DOHH2 (cell line): ENCODE measurements around the gene BABAM2.
A peak's percentile ranks its signal among the peaks of the same experiment; 100 is the strongest.

Source experiments
- H3F3A ChIP-seq: fragments of 200-600 bp; sonication (generic), shearing (Covaris generic); 2 replicates; pipeline ENCODE4 v1.6.0; 2016; ENCODE audit warnings: antibody characterized with exemption, mild to moderate bottlenecking; ENCODE audit not compliant: control insufficient read depth, insufficient read depth
- H3K27ac ChIP-seq: fragments of 200-600 bp; sonication (generic); 2 replicates; pipeline ENCODE4 v1.5.1; 2014; ENCODE audit warnings: low read depth, mild to moderate bottlenecking, low read length, moderate library complexity
- H3K27me3 ChIP-seq: fragments of 200-600 bp; sonication (generic); 2 replicates; pipeline ENCODE4 v1.6.1; 2014; ENCODE audit warnings: mild to moderate bottlenecking, low read length, mixed read lengths; ENCODE audit not compliant: control insufficient read depth
- H3K36me3 ChIP-seq: fragments of 200-600 bp; sonication (generic); 2 replicates; pipeline ENCODE4 v1.6.1; 2014; ENCODE audit warnings: mild to moderate bottlenecking, low read length, moderate library complexity, mixed read lengths; ENCODE audit not compliant: control insufficient read depth
- H3K4me1 ChIP-seq: fragments of 200-600 bp; sonication (generic); 2 replicates; pipeline ENCODE4 v1.6.1; 2014; ENCODE audit warnings: mild to moderate bottlenecking, low read length, mixed read lengths; ENCODE audit not compliant: control insufficient read depth
- H3K4me2 ChIP-seq: fragments of 200-600 bp; sonication (generic); 2 replicates; pipeline ENCODE4 v1.6.0; 2014; ENCODE audit warnings: mild to moderate bottlenecking, low read length, moderate library complexity
- H3K4me3 ChIP-seq: fragments of 200-600 bp; sonication (generic); 2 replicates; pipeline ENCODE4 v1.5.1; 2014; ENCODE audit warnings: mild to moderate bottlenecking, low read length, mixed read lengths
- H3K79me2 ChIP-seq: fragments of 200-600 bp; sonication (generic); 2 replicates; pipeline ENCODE4 v1.6.1; 2014; ENCODE audit warnings: mild to moderate bottlenecking, low read length, mixed read lengths; ENCODE audit not compliant: control insufficient read depth
- H3K9me2 ChIP-seq: fragments of 200-600 bp; sonication (generic); replicated peaks from 2 replicates; pipeline ENCODE4 v1.6.1; 2014; ENCODE audit warnings: mild to moderate bottlenecking, low read length, mixed read lengths; ENCODE audit not compliant: control insufficient read depth
- H3K9me3 ChIP-seq: fragments of 200-600 bp; sonication (generic); 2 replicates; pipeline ENCODE4 v1.6.1; 2014; ENCODE audit warnings: antibody characterized with exemption, low read length, mixed read lengths; ENCODE audit not compliant: control insufficient read depth, insufficient read depth
- H4K20me1 ChIP-seq: fragments of 200-600 bp; sonication (generic); 2 replicates; pipeline ENCODE4 v1.6.0; 2014; ENCODE audit warnings: low read depth, mild to moderate bottlenecking, antibody characterized with exemption, low read length, moderate library complexity; ENCODE audit not compliant: control insufficient read depth, insufficient read depth
- EZH2phosphoT487 ChIP-seq: fragments of 200-600 bp; sonication (generic); IDR thresholded peaks from 2 replicates; pipeline ENCODE4 v1.6.1; 2017; ENCODE audit warnings: borderline replicate concordance, mild to moderate bottlenecking, antibody characterized with exemption, low read length, moderate library complexity, mixed read lengths
- TF ChIP-seq, protein P1 (sequence below): fragments of 200-600 bp; sonication (generic); IDR thresholded peaks from one replicate; pipeline ENCODE4 v1.5.1; 2014; ENCODE audit warnings: antibody characterized with exemption, mild to moderate bottlenecking, low read depth, low read length; ENCODE audit not compliant: poor library complexity, severe bottlenecking

Gene BABAM2

DNA sequence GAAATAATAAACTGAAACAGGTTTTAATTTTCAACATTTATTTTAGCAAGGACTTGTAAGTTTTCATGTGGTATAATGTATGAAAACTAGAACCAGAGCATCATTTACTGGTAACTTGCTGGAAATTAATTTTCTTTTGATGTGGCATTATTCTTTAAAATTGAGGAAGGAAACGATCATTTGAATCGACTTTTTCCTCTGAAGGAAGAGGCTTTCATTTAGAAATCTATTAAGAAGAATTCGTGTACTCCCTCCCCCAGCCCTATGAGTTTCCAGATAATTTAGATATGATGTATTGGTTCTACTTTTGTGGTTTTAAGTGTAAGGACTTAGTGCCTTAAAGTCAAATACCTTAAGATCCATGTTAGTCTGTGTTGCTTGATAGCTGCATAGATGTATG, 2.5 kb downstream of the BABAM2 start:
- H3K27ac ChIP-seq: no peak overlapping the region
- no peaks in the 10 kb centered on the region for H3K9me2 ChIP-seq
- H3K27me3 ChIP-seq: no peaks in the 10 kb centered on the region
- no peaks in the 10 kb centered on the region for H3K9me3 ChIP-seq
- peaks cover 33% of the 10 kb centered on the region for H3K36me3 ChIP-seq
- H3K4me2 ChIP-seq: peak overlapping the region; percentile 81
- no peak overlapping the region; the same call in 1 of the 2 replicates for H3K4me3 ChIP-seq
- H3K79me2 ChIP-seq: peaks cover 29% of the 10 kb centered on the region
- no peaks in the 10 kb centered on the region for H4K20me1 ChIP-seq
- peaks cover 57% of the 10 kb centered on the region for H3K4me1 ChIP-seq
- H3F3A ChIP-seq: peaks cover 5% of the 10 kb centered on the region; the same call in 1 of the 2 replicates
- TF ChIP-seq, protein P1, sequence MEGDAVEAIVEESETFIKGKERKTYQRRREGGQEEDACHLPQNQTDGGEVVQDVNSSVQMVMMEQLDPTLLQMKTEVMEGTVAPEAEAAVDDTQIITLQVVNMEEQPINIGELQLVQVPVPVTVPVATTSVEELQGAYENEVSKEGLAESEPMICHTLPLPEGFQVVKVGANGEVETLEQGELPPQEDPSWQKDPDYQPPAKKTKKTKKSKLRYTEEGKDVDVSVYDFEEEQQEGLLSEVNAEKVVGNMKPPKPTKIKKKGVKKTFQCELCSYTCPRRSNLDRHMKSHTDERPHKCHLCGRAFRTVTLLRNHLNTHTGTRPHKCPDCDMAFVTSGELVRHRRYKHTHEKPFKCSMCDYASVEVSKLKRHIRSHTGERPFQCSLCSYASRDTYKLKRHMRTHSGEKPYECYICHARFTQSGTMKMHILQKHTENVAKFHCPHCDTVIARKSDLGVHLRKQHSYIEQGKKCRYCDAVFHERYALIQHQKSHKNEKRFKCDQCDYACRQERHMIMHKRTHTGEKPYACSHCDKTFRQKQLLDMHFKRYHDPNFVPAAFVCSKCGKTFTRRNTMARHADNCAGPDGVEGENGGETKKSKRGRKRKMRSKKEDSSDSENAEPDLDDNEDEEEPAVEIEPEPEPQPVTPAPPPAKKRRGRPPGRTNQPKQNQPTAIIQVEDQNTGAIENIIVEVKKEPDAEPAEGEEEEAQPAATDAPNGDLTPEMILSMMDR: no peak
- no peak for TF ChIP-seq EZH2phosphoT487

DNA sequence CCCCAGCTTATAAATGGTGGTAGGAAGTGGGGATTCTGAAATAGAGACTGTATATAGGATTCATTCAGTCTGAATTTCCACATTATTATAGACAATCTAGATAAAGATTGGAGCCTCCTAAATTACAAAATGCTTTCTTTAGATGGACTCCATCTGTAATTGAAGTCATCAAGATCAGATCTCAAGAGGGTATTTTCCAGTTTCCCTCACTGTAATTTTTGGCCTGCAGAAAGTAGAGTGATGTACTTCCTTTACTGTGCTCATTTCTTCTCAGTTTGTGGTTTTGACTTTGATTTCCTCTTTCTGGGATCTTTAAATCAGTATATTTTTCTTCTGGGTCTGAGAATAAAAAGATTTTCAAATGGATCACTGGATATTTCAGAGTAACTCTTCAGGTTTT, 7.2 kb downstream of the BABAM2 start:
- Histone ChIP-seq H4K20me1 (no peaks in the 10 kb centered on the region), H3K27ac (0 out of 2 replicates have a peak overlapping the region, but pooled peaks have one; percentile 5), H3K4me3 (no peak overlapping the region), H3K4me1 (peaks cover 23% of the 10 kb centered on the region), H3K9me2 (no peaks in the 10 kb centered on the region), H3K36me3 (peaks cover 48% of the 10 kb centered on the region), H3K27me3 (no peaks in the 10 kb centered on the region), H3K4me2 (no peak overlapping the region), H3F3A (no peaks in the 10 kb centered on the region; the same call in 1 of the 2 replicates), H3K79me2 (peaks cover 6% of the 10 kb centered on the region), H3K9me3 (no peaks in the 10 kb centered on the region)
- TF ChIP-seq, protein P1: no peak
- TF ChIP-seq EZH2phosphoT487: no peak

- peaks cover 17% of the 10 kb centered on the region for H3K4me1 ChIP-seq
- no peaks in the 10 kb centered on the region for H3K9me2 ChIP-seq
- H3K79me2 ChIP-seq: no peaks in the 10 kb centered on the region
- H3F3A ChIP-seq: no peaks in the 10 kb centered on the region
- H3K9me3 ChIP-seq: no peaks in the 10 kb centered on the region
- no peaks in the 10 kb centered on the region for H3K27me3 ChIP-seq
- H3K36me3 ChIP-seq: peaks cover 35% of the 10 kb centered on the region
- H3K4me3 ChIP-seq: no peak overlapping the region
- no peak overlapping the region for H3K27ac ChIP-seq
- H4K20me1 ChIP-seq: no peaks in the 10 kb centered on the region
- no peak overlapping the region for H3K4me2 ChIP-seq
- TF ChIP-seq, protein P1: no peak
- TF ChIP-seq EZH2phosphoT487: no peak
Observed at GRCh38 chr2:27901234-27901633, 10.7 kb downstream of the BABAM2 start.

DNA sequence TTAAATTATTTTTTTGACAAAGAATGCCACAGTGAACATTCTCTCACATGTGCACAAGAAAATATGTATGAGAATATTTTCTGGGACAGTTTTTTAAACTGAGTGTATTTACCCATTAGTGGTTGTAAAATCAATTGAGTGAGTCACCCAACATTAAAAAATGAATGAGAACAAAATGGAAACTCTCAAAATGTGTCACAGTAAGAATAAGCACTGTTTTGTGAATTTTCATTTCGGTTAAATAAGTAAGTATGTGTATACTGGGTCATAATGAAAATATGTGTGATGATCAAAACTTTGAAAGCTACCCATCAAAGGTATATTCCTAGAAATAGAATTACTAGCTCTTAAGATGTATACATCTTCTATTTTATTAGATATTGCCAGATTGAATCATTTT, 11.6 kb downstream of the BABAM2 start:
- no peaks in the 10 kb centered on the region for H3F3A ChIP-seq
- no peaks in the 10 kb centered on the region for H3K9me3 ChIP-seq
- H3K79me2 ChIP-seq: no peaks in the 10 kb centered on the region
- H3K27ac ChIP-seq: no peak overlapping the region
- no peaks in the 10 kb centered on the region for H3K27me3 ChIP-seq
- no peak overlapping the region for H3K4me2 ChIP-seq
- no peaks in the 10 kb centered on the region for H3K9me2 ChIP-seq
- peaks cover 12% of the 10 kb centered on the region for H3K4me1 ChIP-seq
- no peak for TF ChIP-seq EZH2phosphoT487
- TF ChIP-seq, protein P1: no peak
- H4K20me1 ChIP-seq: no peaks in the 10 kb centered on the region
- peaks cover 26% of the 10 kb centered on the region for H3K36me3 ChIP-seq
- no peak overlapping the region for H3K4me3 ChIP-seq
